SK-N-SH treated with all-trans-retinoic acid at 6 μM for 48 hours (cell line): ENCODE measurements around the gene RAMP1.

Source experiments
- ARNTL ChIP-seq: fragments of 450-650 bp; formaldehyde crosslinking; IDR thresholded peaks from 2 replicates; pipeline ENCODE4 v1.5.0; 2020; ENCODE audit warnings: low read depth, mild to moderate bottlenecking, moderate library complexity, borderline replicate concordance
- ESRRG ChIP-seq: fragments of 250-450 bp; sonication (Bioruptor Pico); IDR thresholded peaks from 2 replicates; pipeline ENCODE4 v1.6.1; 2021; ENCODE audit warnings: mild to moderate bottlenecking
- RARB ChIP-seq: fragments of 250-450 bp; sonication (Bioruptor Pico); IDR thresholded peaks from 2 replicates; pipeline ENCODE4 v1.8.0; 2021; ENCODE audit warnings: mild to moderate bottlenecking, moderate library complexity

GRCh38 chr2:237860273-237860935 lies 981 bp downstream of the RAMP1 start:
- TF ChIP-seq RARB (CRISPR knock-in tag) (no peak), ESRRG (CRISPR knock-in tag) (no peak), ARNTL (CRISPR knock-in tag) (no peak)
